Astrocyte (in vitro differentiated cells and primary cell): Measurements from ENCODE around the gene HCRTR1. TPM values are rescaled to one million over a fixed set of nuclear protein-coding genes. Genes with fewer than 3 reads are reported as not detected.

Experiments used
- DNase-seq: peaks from one replicate; pipeline ENCODE4 v3.0.0-alpha.2; 2010; ENCODE audit warnings: low read depth
- FAIRE-seq: peaks from 2 replicates; lab custom pipeline; 2011; peaks lifted over from hg19 to GRCh38; lab: Jason Lieb, UNC
- H2AFZ ChIP-seq: 2 replicates; pipeline ENCODE4 v1.6.0; 2012; ENCODE audit warnings: low read depth, low read length, inconsistent platforms
- H3K27ac ChIP-seq: 2 replicates; pipeline ENCODE4 v1.5.1; 2011; ENCODE audit warnings: low read depth, low read length, inconsistent platforms
- H3K27me3 ChIP-seq: 2 replicates; pipeline ENCODE4 v1.6.0; 2011; ENCODE audit warnings: low read length, inconsistent platforms; ENCODE audit not compliant: insufficient read depth
- H3K36me3 ChIP-seq: 2 replicates; pipeline ENCODE4 v1.5.1; 2011; ENCODE audit warnings: low read length, inconsistent platforms; ENCODE audit not compliant: insufficient read depth
- H3K4me1 ChIP-seq: 2 replicates; pipeline ENCODE4 v1.5.1; 2011; ENCODE audit warnings: low read length, inconsistent platforms; ENCODE audit not compliant: insufficient read depth
- H3K4me2 ChIP-seq: 2 replicates; pipeline ENCODE4 v1.6.0; 2012; ENCODE audit warnings: low read length, inconsistent platforms
- H3K4me3 ChIP-seq: 2 replicates; pipeline ENCODE4 v1.5.1; 2011; ENCODE audit warnings: low read depth, mild to moderate bottlenecking, low read length, inconsistent platforms; ENCODE audit not compliant: insufficient read depth
- H3K79me2 ChIP-seq: 2 replicates; pipeline ENCODE4 v1.6.0; 2012; ENCODE audit warnings: mild to moderate bottlenecking, low read length, inconsistent platforms; ENCODE audit not compliant: insufficient read depth
- H3K9ac ChIP-seq: 2 replicates; pipeline ENCODE4 v1.6.0; 2012; ENCODE audit warnings: mild to moderate bottlenecking, low read length, inconsistent platforms
- H3K9me3 ChIP-seq: 2 replicates; pipeline ENCODE4 v1.5.1; 2012; ENCODE audit warnings: low read depth, mild to moderate bottlenecking, low read length, inconsistent platforms; ENCODE audit not compliant: insufficient read depth
- H4K20me1 ChIP-seq: 2 replicates; pipeline ENCODE4 v1.6.0; 2012; ENCODE audit warnings: low read length, inconsistent platforms; ENCODE audit not compliant: insufficient read depth
- H3K27ac Mint-ChIP-seq: one replicate; pipeline ENCODE4 v1.8.0; 2021; ENCODE audit warnings: mild to moderate bottlenecking, mixed read lengths; ENCODE audit not compliant: unreplicated experiment
- H3K27me3 Mint-ChIP-seq: one replicate; pipeline ENCODE4 v1.8.0; 2021; ENCODE audit warnings: low read depth, mixed read lengths; ENCODE audit not compliant: unreplicated experiment
- H3K36me3 Mint-ChIP-seq: one replicate; pipeline ENCODE4 v1.8.0; 2021; ENCODE audit warnings: low read depth, mixed read lengths; ENCODE audit not compliant: unreplicated experiment
- H3K4me1 Mint-ChIP-seq: one replicate; pipeline ENCODE4 v1.8.0; 2021; ENCODE audit warnings: low read depth, mixed read lengths; ENCODE audit not compliant: unreplicated experiment
- H3K4me3 Mint-ChIP-seq: one replicate; pipeline ENCODE4 v1.8.0; 2021; ENCODE audit warnings: mild to moderate bottlenecking, moderate library complexity, mixed read lengths; ENCODE audit not compliant: unreplicated experiment
- H3K9me3 Mint-ChIP-seq: one replicate; pipeline ENCODE4 v1.8.0; 2021; ENCODE audit warnings: mild to moderate bottlenecking, mixed read lengths; ENCODE audit not compliant: unreplicated experiment
- EZH2 ChIP-seq: IDR thresholded peaks from 2 replicates; pipeline ENCODE4 v1.6.1; 2012; ENCODE audit warnings: mild to moderate bottlenecking, low read length, inconsistent platforms; ENCODE audit not compliant: insufficient read depth
- total RNA-seq: library from RNA; stranded (reverse); gene quantifications from 2 replicates; pipeline ENCODE4 v1.2.1, GENCODE V29; 2021
- TF ChIP-seq, protein P1 (sequence below): IDR thresholded peaks from 2 replicates; pipeline ENCODE4 v1.5.1; 2011; ENCODE audit warnings: low read depth, mild to moderate bottlenecking, inconsistent platforms, low read length, moderate library complexity; ENCODE audit not compliant: insufficient read depth

Gene HCRTR1
- total RNA-seq, 1 donor from 2014 or later = not detected

- Histone ChIP-seq H3K9me3 (no peaks in the 10 kb centered on the region), H3K27me3 (no peaks in the 10 kb centered on the region), H3K4me1 (peaks cover 37% of the 10 kb centered on the region), H3K79me2 (no peaks in the 10 kb centered on the region), H3K27ac (no peak overlapping the region), H3K9ac (no peak overlapping the region), H4K20me1 (no peaks in the 10 kb centered on the region), H3K4me3 (no peak overlapping the region), H3K36me3 (no peaks in the 10 kb centered on the region), H3K4me2 (peak overlapping the region; percentile 50), H2AFZ (no peak overlapping the region)
- FAIRE-seq (no peak), DNase-seq (no peak)
- H3K9me3 Mint-ChIP-seq = no peaks in the 10 kb centered on the region
- peaks cover 3% of the 10 kb centered on the region for H3K36me3 Mint-ChIP-seq
- peaks cover 11% of the 10 kb centered on the region for H3K4me1 Mint-ChIP-seq
- peaks cover 33% of the 10 kb centered on the region for H3K27me3 Mint-ChIP-seq
- H3K27ac Mint-ChIP-seq = no peak overlapping the region
- TF ChIP-seq EZH2 = no peak
- TF ChIP-seq, protein P1, sequence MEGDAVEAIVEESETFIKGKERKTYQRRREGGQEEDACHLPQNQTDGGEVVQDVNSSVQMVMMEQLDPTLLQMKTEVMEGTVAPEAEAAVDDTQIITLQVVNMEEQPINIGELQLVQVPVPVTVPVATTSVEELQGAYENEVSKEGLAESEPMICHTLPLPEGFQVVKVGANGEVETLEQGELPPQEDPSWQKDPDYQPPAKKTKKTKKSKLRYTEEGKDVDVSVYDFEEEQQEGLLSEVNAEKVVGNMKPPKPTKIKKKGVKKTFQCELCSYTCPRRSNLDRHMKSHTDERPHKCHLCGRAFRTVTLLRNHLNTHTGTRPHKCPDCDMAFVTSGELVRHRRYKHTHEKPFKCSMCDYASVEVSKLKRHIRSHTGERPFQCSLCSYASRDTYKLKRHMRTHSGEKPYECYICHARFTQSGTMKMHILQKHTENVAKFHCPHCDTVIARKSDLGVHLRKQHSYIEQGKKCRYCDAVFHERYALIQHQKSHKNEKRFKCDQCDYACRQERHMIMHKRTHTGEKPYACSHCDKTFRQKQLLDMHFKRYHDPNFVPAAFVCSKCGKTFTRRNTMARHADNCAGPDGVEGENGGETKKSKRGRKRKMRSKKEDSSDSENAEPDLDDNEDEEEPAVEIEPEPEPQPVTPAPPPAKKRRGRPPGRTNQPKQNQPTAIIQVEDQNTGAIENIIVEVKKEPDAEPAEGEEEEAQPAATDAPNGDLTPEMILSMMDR = no peak
- no peak overlapping the region for H3K4me3 Mint-ChIP-seq
Observed at GRCh38 chr1:31583995-31584868, 33.3 kb upstream of the HCRTR1 start.

DNA sequence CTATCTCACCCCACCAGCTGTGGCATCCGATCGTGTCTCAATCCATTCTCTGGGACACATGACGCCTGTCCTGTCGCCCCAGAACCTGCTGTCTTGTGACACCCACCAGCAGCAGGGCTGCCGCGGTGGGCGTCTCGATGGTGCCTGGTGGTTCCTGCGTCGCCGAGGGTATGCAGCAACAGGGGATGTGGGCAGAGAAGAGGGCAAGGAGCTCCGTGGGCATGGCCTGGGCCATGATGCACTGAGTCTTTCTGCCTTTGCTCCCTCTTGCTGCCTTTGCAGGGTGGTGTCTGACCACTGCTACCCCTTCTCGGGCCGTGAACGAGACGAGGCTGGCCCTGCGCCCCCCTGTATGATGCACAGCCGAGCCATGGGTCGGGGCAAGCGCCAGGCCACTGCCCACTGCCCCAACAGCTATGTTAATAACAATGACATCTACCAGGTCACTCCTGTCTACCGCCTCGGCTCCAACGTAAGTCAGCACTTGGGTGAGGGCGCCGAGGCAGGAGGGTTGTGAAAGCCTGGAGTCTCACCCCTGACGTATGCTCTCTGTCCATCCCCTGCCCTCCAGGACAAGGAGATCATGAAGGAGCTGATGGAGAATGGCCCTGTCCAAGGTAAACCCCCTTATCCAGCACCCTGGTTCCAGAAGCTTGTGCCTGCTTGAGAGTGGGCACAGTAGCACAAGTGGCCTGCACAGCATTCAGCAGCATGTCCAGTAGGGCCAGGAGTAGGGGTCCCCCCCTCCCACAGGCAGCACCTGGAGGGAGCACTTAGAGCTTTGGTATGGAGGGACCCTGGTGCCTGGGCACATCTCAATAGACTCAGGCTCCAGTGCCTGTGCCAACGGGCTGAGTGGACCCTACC lies 32.4 kb upstream of the HCRTR1 start:
- H3K4me2 ChIP-seq = no peak overlapping the region
- peaks cover 6% of the 10 kb centered on the region for H3K4me1 Mint-ChIP-seq

More for the DNA sequence above, 32.4 kb upstream of the HCRTR1 start:
- no peak overlapping the region for H3K27ac ChIP-seq
- no peaks in the 10 kb centered on the region for H3K27me3 ChIP-seq
- H3K9me3 ChIP-seq = no peaks in the 10 kb centered on the region
- no peak overlapping the region for H3K4me3 ChIP-seq
- no peaks in the 10 kb centered on the region for H3K36me3 ChIP-seq
- peaks cover 34% of the 10 kb centered on the region for H3K27me3 Mint-ChIP-seq
- H3K9ac ChIP-seq = no peak overlapping the region
- H3K36me3 Mint-ChIP-seq = peaks cover 3% of the 10 kb centered on the region
- H2AFZ ChIP-seq = no peak overlapping the region
- no peaks in the 10 kb centered on the region for H3K9me3 Mint-ChIP-seq
- H3K4me3 Mint-ChIP-seq = no peak overlapping the region
- H3K4me1 ChIP-seq = peaks cover 31% of the 10 kb centered on the region
- no peak for DNase-seq
- H3K79me2 ChIP-seq = no peaks in the 10 kb centered on the region
- H3K27ac Mint-ChIP-seq = no peak overlapping the region
- no peak for TF ChIP-seq EZH2
- TF ChIP-seq, protein P1 = no peak
- no peak for FAIRE-seq
- no peaks in the 10 kb centered on the region for H4K20me1 ChIP-seq
